Ishikawa (cell line): ENCODE data around the gene HIVEP2.
A peak's percentile ranks its signal among the peaks of the same experiment; 100 is the strongest.

Source experiments
- CEBPB ChIP-seq: IDR thresholded peaks from 2 replicates; pipeline ENCODE4 v1.6.1; 2012
- CREB1 ChIP-seq: IDR thresholded peaks from 2 replicates; pipeline ENCODE4 v1.6.1; 2012; ENCODE audit warnings: low read depth
- EGR1 ChIP-seq: IDR thresholded peaks from 2 replicates; pipeline ENCODE4 v1.6.1; 2012
- EP300 ChIP-seq: IDR thresholded peaks from 2 replicates; pipeline ENCODE4 v1.6.1; 2012; ENCODE audit warnings: borderline replicate concordance
- FOXM1 ChIP-seq: IDR thresholded peaks from 2 replicates; pipeline ENCODE4 v1.6.1; 2012; ENCODE audit warnings: low read depth, borderline replicate concordance
- NFIC ChIP-seq: IDR thresholded peaks from 2 replicates; pipeline ENCODE4 v1.6.1; 2012
- RAD21 ChIP-seq: IDR thresholded peaks from 2 replicates; pipeline ENCODE4 v1.6.1; 2012; ENCODE audit warnings: low read depth
- TAF1 ChIP-seq: IDR thresholded peaks from 2 replicates; pipeline ENCODE4 v1.6.1; 2012; ENCODE audit warnings: low read depth, mild to moderate bottlenecking
- TCF12 ChIP-seq: IDR thresholded peaks from 2 replicates; pipeline ENCODE4 v1.6.1; 2012; ENCODE audit warnings: low read depth
- TEAD4 ChIP-seq: IDR thresholded peaks from 2 replicates; pipeline ENCODE4 v1.6.1; 2012
- YY1 ChIP-seq: IDR thresholded peaks from 2 replicates; pipeline ENCODE4 v1.6.1; 2012; ENCODE audit warnings: low read depth
- ZBTB7A ChIP-seq: IDR thresholded peaks from 2 replicates; pipeline ENCODE4 v1.6.1; 2012; ENCODE audit warnings: low read depth
- TF ChIP-seq, protein P1 (sequence below): IDR thresholded peaks from 2 replicates; pipeline ENCODE4 v1.6.1; 2012
- TF ChIP-seq, protein P2 (sequence below): IDR thresholded peaks from 2 replicates; pipeline ENCODE4 v1.6.1; 2012
- TF ChIP-seq, protein P3 (sequence below): IDR thresholded peaks from 2 replicates; pipeline ENCODE4 v1.6.1; 2012; ENCODE audit warnings: low read depth, mild to moderate bottlenecking

Gene HIVEP2

DNA sequence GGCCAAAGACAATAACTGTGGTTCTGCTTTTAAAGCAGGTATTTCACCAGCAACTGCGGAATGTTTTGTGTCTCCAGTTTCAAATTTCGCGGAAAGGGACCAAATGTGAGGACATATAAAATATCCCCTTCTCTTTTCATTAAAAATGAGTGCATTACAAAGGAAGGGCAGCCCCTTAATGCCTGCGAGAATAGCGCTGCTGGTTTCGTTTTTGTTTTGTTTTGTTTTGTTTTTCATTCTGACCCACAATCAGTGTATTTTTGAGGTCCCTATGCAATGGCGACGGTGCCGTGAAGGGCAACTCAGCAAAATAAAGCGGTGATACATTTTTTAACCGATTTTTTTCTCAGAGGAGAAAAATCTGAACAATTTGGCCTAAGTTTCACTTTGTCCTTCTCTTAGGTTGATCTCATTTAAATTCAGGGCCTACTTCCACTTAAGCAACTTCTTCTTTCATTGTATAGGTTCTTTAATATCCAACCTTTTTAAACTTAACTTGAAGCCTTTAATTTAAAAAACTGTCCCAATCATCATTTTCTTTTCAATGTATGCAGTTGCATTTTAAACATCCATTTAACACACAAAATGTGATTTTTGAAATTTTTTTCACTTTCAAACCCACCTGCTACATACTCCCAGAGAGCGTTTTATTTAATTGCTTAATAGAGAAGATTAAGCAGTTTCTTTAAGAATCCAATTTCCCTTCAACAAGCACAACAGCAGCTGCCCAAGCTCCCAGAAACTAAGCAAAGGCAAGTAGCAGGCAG lies 2.9 kb upstream of the HIVEP2 start:
- TF ChIP-seq ZBTB7A = no peak
- TF ChIP-seq TEAD4 = peak; percentile 88; the same call in 1 of the 2 replicates

DNA sequence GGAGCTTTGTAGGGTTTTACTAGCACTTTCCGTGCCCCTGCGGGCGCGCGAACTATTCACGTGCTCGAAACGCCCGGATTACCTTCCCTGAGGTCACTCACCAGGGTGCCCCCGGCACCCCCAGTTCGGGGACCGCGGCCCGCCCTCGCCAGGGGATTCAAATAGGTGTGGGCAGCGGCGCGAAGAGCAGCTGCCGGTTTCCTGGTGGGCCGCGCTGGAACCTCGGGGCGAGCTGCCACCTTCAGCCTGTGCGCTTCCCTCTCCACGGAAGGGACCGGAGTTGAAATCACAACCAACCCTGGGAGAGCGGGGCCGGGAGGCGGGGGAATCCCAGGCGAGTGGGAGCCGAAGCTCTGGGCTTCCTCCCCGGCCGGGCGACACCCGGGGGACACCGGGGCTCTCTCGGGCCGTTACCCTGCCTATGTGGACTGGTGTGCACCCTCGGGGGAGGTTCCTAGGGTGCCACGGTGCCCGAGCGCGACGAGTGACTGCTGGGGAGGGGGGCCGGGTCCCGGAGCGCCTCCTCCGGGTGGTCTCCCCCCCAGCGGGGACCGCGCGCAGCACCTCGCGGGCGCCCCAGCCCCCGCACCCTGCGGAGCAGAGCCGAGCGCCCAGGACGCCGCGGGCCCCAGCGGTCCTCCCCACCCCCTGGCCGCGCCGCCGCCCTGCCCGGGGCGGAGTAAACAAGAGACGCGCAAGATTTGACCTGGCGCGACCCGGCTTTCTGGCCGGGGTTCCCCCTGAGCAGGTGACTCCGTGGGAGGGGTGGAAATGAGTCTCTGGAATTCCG lies 2.1 kb upstream of the HIVEP2 start:
- 0 out of 2 replicates have a peak, but pooled peaks have one; percentile 31 for TF ChIP-seq EGR1
- TF ChIP-seq, protein P1, sequence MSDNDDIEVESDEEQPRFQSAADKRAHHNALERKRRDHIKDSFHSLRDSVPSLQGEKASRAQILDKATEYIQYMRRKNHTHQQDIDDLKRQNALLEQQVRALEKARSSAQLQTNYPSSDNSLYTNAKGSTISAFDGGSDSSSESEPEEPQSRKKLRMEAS = 0 out of 2 replicates have a peak, but pooled peaks have one; percentile 41
- TF ChIP-seq, protein P2, sequence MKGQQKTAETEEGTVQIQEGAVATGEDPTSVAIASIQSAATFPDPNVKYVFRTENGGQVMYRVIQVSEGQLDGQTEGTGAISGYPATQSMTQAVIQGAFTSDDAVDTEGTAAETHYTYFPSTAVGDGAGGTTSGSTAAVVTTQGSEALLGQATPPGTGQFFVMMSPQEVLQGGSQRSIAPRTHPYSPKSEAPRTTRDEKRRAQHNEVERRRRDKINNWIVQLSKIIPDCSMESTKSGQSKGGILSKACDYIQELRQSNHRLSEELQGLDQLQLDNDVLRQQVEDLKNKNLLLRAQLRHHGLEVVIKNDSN = peak; percentile 71
- TF ChIP-seq TEAD4 = no peak; the same call in 1 of the 2 replicates
- TF ChIP-seq NFIC = peak; percentile 70
- no peak for TF ChIP-seq FOXM1
- peak; percentile 78 for TF ChIP-seq TCF12
- TF ChIP-seq YY1 = no peak
- no peak for TF ChIP-seq RAD21
- peak; percentile 69; the same call in 1 of the 2 replicates for TF ChIP-seq EP300
- TF ChIP-seq ZBTB7A = 0 out of 2 replicates have a peak, but pooled peaks have one; percentile 65
- peak; percentile 42; the same call in 1 of the 2 replicates for TF ChIP-seq TAF1
- TF ChIP-seq CREB1 = no peak
- no peak for TF ChIP-seq CEBPB
- TF ChIP-seq, protein P3, sequence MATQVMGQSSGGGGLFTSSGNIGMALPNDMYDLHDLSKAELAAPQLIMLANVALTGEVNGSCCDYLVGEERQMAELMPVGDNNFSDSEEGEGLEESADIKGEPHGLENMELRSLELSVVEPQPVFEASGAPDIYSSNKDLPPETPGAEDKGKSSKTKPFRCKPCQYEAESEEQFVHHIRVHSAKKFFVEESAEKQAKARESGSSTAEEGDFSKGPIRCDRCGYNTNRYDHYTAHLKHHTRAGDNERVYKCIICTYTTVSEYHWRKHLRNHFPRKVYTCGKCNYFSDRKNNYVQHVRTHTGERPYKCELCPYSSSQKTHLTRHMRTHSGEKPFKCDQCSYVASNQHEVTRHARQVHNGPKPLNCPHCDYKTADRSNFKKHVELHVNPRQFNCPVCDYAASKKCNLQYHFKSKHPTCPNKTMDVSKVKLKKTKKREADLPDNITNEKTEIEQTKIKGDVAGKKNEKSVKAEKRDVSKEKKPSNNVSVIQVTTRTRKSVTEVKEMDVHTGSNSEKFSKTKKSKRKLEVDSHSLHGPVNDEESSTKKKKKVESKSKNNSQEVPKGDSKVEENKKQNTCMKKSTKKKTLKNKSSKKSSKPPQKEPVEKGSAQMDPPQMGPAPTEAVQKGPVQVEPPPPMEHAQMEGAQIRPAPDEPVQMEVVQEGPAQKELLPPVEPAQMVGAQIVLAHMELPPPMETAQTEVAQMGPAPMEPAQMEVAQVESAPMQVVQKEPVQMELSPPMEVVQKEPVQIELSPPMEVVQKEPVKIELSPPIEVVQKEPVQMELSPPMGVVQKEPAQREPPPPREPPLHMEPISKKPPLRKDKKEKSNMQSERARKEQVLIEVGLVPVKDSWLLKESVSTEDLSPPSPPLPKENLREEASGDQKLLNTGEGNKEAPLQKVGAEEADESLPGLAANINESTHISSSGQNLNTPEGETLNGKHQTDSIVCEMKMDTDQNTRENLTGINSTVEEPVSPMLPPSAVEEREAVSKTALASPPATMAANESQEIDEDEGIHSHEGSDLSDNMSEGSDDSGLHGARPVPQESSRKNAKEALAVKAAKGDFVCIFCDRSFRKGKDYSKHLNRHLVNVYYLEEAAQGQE = no peak

DNA sequence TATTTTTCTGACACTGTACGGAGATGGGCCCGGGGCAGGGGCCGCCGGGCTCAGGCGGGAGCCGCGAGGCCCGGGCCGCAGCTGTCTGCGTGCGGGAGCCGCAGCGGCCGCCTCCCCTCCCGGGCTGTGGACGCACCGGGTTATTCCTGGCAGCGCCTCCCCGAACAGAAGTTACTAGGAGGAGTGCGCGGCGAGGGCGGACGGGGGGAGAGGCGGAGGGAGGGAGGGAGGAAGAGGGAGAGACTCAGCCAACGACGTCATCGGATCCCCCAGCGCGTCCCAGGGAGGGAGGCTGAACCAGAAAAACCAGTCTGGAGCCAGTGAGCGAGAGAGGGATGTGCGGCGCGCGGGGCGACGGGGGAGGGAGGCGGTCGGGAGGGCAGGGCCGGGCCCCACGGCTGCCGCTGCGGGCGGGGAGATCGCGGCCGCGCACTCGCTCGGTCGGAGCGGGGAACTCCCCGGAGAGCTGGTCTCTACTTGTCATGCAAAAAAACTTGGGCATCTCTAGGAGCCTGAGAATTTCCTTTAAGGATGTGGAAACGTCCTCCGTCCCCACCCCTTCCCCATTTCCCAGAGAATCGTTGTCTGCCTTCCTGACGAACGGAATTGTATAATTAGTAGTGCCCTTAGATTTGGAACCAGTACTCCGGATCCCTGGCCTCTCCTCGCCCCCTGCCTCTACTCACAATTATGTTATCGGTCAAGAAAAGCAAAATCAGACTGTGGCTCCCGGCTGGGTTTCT lies 1.4 kb upstream of the HIVEP2 start:
- peak; percentile 79 for TF ChIP-seq YY1
- TF ChIP-seq ZBTB7A = no peak
- TF ChIP-seq CREB1 = peak; percentile 80
- TF ChIP-seq, protein P3 = no peak
- no peak; the same call in 1 of the 2 replicates for TF ChIP-seq TAF1
- TF ChIP-seq, protein P1 = peak; percentile 85
- peak; percentile 67; the same call in 1 of the 2 replicates for TF ChIP-seq FOXM1
- TF ChIP-seq NFIC = peak; percentile 85
- TF ChIP-seq TEAD4 = peak; percentile 86
- peak; percentile 56; the same call in 1 of the 2 replicates for TF ChIP-seq CEBPB
- no peak for TF ChIP-seq RAD21
- TF ChIP-seq, protein P2 = peak; percentile 50
- TF ChIP-seq EP300 = peak; percentile 85
- TF ChIP-seq TCF12 = peak; percentile 91
- TF ChIP-seq EGR1 = peak; percentile 53; the same call in 1 of the 2 replicates

DNA sequence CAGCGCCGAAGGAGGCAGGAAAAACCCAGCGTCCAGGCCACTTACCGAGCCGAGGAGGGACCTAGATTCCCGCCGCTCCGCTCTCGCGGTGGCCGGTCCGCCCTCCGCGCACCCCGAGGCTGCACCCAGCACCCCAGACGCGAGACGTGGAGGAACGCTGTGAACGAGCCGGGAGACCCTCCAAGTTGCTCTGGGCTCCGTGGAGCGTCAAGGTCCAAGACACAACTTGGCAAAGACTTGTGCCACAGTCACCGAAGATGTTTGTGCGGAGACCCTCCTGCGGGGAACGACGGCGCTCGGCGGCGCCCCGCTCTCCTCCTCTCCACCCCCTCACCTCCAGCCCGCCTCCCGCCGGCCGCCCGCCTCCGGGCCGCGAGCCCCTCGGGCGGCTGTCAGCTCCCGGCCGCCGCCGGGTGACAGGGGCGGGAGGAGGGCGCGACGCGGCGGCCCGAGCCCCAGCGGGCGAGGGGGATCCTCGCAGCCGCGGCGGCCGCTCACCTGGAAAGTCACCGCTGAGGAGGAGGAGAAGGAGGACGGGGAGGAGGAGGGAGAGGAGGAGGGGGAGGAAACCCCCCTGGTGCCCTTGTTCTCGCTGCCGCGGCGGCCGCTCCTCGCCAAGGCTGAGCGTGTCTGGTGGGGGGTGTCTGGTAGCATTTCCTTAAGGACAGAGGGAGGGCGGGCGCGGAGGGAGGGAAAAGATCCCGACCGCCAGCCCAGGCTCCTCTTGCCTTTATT lies 637 bp upstream of the HIVEP2 start:
- TF ChIP-seq FOXM1 = no peak
- TF ChIP-seq, protein P1 = no peak; the same call in 1 of the 2 replicates
- TF ChIP-seq RAD21 = no peak
- TF ChIP-seq EP300 = no peak
- no peak for TF ChIP-seq TEAD4
- TF ChIP-seq YY1 = no peak
- no peak for TF ChIP-seq TAF1
- no peak for TF ChIP-seq TCF12
- no peak for TF ChIP-seq EGR1
- TF ChIP-seq, protein P2 = no peak
- no peak for TF ChIP-seq ZBTB7A
- no peak for TF ChIP-seq CEBPB
- TF ChIP-seq, protein P3 = no peak
- TF ChIP-seq CREB1 = no peak
- TF ChIP-seq NFIC = no peak
